GM12878 (cell line): ENCODE results near the gene ETNK2. TPM values are rescaled to one million over a fixed set of nuclear protein-coding genes. Genes with fewer than 3 reads are reported as not detected.

Source experiments
- ATAC-seq: fragments of 200-7000 bp; cut with Tn5 transposase; 3 replicates; pipeline ENCODE4 v1.9.1; 2020; ENCODE audit warnings: mild to moderate bottlenecking, moderate library complexity
- BruUV-seq: library from RNA; stranded (reverse); fragments of 400-500 nt; replicated peaks from 2 replicates; lab custom pipeline; 2021; lab: Mats Ljungman, UMichigan
- CTCF ChIA-PET: fragments of 300-600 bp; sonication (Branson Sonifier 250); formaldehyde crosslinking; extraction: SDS; loops from one replicate; lab custom pipeline; 2021; ENCODE audit warnings: inconsistent platforms; lab: Yijun Ruan, JAX
- POLR2A ChIA-PET: fragments of 350-600 bp; formaldehyde crosslinking; extraction: SDS; loops from one replicate; lab custom pipeline; 2021; ENCODE audit warnings: inconsistent platforms; lab: Charles Lee
- RAD21 ChIA-PET: fragments of 300-600 bp; sonication (Branson Sonifier 250); formaldehyde crosslinking; loops from one replicate; lab custom pipeline; 2023; ENCODE audit warnings: antibody characterized with exemption; ENCODE audit not compliant: unreplicated experiment; lab: Charles Lee
- SMC1A ChIA-PET: fragments of 300-600 bp; sonication (Branson Sonifier 250); formaldehyde crosslinking; loops from one replicate; lab custom pipeline; 2023; ENCODE audit not compliant: unreplicated experiment, uncharacterized antibody; lab: Charles Lee
- DNase-seq: peaks from one replicate; pipeline ENCODE4 v3.0.0-alpha.2; 2011; ENCODE audit warnings: low read depth, low spot score
- FAIRE-seq: peaks from 3 replicates; lab custom pipeline; 2011; peaks lifted over from hg19 to GRCh38; lab: Jason Lieb, UNC
- H2AFZ ChIP-seq: 2 replicates; pipeline ENCODE4 v1.6.0; 2011; ENCODE audit warnings: low read depth, low read length, control low read depth; ENCODE audit not compliant: control insufficient read depth
- H3K27ac ChIP-seq: 2 replicates; pipeline ENCODE4 v1.5.1; 2011; ENCODE audit warnings: control low read depth; ENCODE audit not compliant: control insufficient read depth, insufficient read depth
- H3K27me3 ChIP-seq, 2 experiments: replicated peaks in 1 of 2; 2 replicates each; pipeline versions ENCODE4 v1.6.0 to v1.6.1; 2011; ENCODE audit warnings: low read length in 1 of 2; ENCODE audit not compliant: control insufficient read depth in 2 of 2, insufficient read depth in 2 of 2
- H3K36me3 ChIP-seq, 2 experiments: 2 replicates each; pipeline ENCODE4 v1.5.1; 2011; ENCODE audit warnings: low read length in 1 of 2; ENCODE audit not compliant: control insufficient read depth in 2 of 2, insufficient read depth in 2 of 2
- H3K4me1 ChIP-seq: 2 replicates; pipeline ENCODE4 v1.6.1; 2011; ENCODE audit warnings: mild to moderate bottlenecking, low read length, moderate library complexity, mixed read lengths; ENCODE audit not compliant: control insufficient read depth, insufficient read depth
- H3K4me2 ChIP-seq: 2 replicates; pipeline ENCODE4 v1.6.0; 2011; ENCODE audit warnings: control low read depth; ENCODE audit not compliant: control insufficient read depth, insufficient read depth
- H3K4me3 ChIP-seq: fragments of 200-600 bp; sonication (generic); 2 replicates; pipeline ENCODE4 v1.5.1; 2016
- H3K79me2 ChIP-seq: 2 replicates; pipeline ENCODE4 v1.6.0; 2011; ENCODE audit warnings: low read length; ENCODE audit not compliant: control insufficient read depth, insufficient read depth
- H3K9ac ChIP-seq: 2 replicates; pipeline ENCODE4 v1.8.0; 2011; ENCODE audit warnings: low read length, control low read depth, mixed read lengths; ENCODE audit not compliant: control insufficient read depth, insufficient read depth
- H3K9me3 ChIP-seq: replicated peaks from 3 replicates; pipeline ENCODE4 v1.5.1; 2011; ENCODE audit warnings: mild to moderate bottlenecking, low read length; ENCODE audit not compliant: control insufficient read depth, insufficient read depth
- H4K20me1 ChIP-seq: 2 replicates; pipeline ENCODE4 v1.6.0; 2011; ENCODE audit not compliant: control insufficient read depth, insufficient read depth
- ATF3 ChIP-seq: IDR thresholded peaks from 2 replicates; pipeline ENCODE4 v1.6.1; 2011; ENCODE audit warnings: low read depth, mild to moderate bottlenecking, low read length, moderate library complexity, borderline replicate concordance; ENCODE audit errors: extremely low read depth
- CHD1 ChIP-seq: IDR thresholded peaks from 2 replicates; pipeline ENCODE4 v1.6.1; 2012; ENCODE audit warnings: low read depth, low read length, improper control_type of control experiment
- FOXK2 ChIP-seq: fragments of 450-650 bp; IDR thresholded peaks from 2 replicates; pipeline ENCODE4 v1.6.1; 2017; ENCODE audit warnings: mild to moderate bottlenecking, moderate library complexity
- GABPA ChIP-seq: IDR thresholded peaks from 2 replicates; pipeline ENCODE4 v1.6.1; 2014; ENCODE audit warnings: antibody characterized with exemption, low read depth, mild to moderate bottlenecking, inconsistent platforms
- HDGF ChIP-seq: fragments of 450-650 bp; IDR thresholded peaks from 2 replicates; pipeline ENCODE4 v1.6.1; 2016; ENCODE audit warnings: antibody characterized with exemption
- HSF1 ChIP-seq: fragments of 150-350 bp; IDR thresholded peaks from 2 replicates; pipeline ENCODE4 v1.6.1; 2014; ENCODE audit warnings: mild to moderate bottlenecking, low read depth, low read length
- IKZF1 ChIP-seq: fragments of 450-650 bp; conservative IDR thresholded peaks from 2 replicates; pipeline ENCODE4 v1.6.1; 2017; ENCODE audit warnings: antibody characterized with exemption, mild to moderate bottlenecking
- NFXL1 ChIP-seq: fragments of 450-650 bp; IDR thresholded peaks from 2 replicates; pipeline ENCODE4 v1.6.1; 2017; ENCODE audit warnings: antibody characterized with exemption, mild to moderate bottlenecking, borderline replicate concordance
- POLR2AphosphoS5 ChIP-seq: IDR thresholded peaks from 2 replicates; pipeline ENCODE4 v1.6.1; 2011; ENCODE audit warnings: mild to moderate bottlenecking, low read length, inconsistent platforms
- RBBP5 ChIP-seq: fragments of 200-600 bp; sonication (generic); conservative IDR thresholded peaks from 2 replicates; pipeline ENCODE4 v1.6.1; 2016
- RELA ChIP-seq: fragments of 450-650 bp; IDR thresholded peaks from 2 replicates; pipeline ENCODE4 v1.8.0; 2014; ENCODE audit warnings: borderline replicate concordance; ENCODE audit not compliant: partially characterized antibody
- RUNX3 ChIP-seq: IDR thresholded peaks from 2 replicates; pipeline ENCODE4 v1.6.1; 2012; ENCODE audit warnings: low read length, inconsistent platforms
- SMC3 ChIP-seq: IDR thresholded peaks from 2 replicates; pipeline ENCODE4 v1.6.1; 2011; ENCODE audit warnings: low read length, improper control_type of control experiment, borderline replicate concordance
- YY1 ChIP-seq: IDR thresholded peaks from 2 replicates; pipeline ENCODE4 v1.6.1; 2011; ENCODE audit warnings: low read depth, mild to moderate bottlenecking, low read length
- ZSCAN29 ChIP-seq: fragments of 450-650 bp; IDR thresholded peaks from 2 replicates; pipeline ENCODE4 v1.6.1; 2017; ENCODE audit warnings: mild to moderate bottlenecking, moderate library complexity
- WGBS: methylation state at CpG from one replicate; pipeline ENCODE4 v1.1.6; 2016; ENCODE audit warnings: low lambda C conversion rate; ENCODE audit not compliant: insufficient replicate concordance, insufficient coverage; ENCODE audit errors: missing lambda C conversion rate; 5-methylcytosine and 5-hydroxymethylcytosine counted together
- in situ Hi-C: fragments of 300-500 bp; cut with MboI; formaldehyde crosslinking; loops from 9 replicates; pipeline ENCODE4 v1.14.3; 2018; ENCODE audit warnings: mixed read lengths
- intact Hi-C: fragments of 100-400 bp; cut with micrococcal nuclease; formaldehyde crosslinking; loops from one replicate; pipeline ENCODE4 v1.14.2; 2022; ENCODE audit not compliant: unreplicated experiment
- polyA plus RNA-seq, 11 experiments: library from polyadenylated mRNA; depleted of rRNA in 4 of 11; unstranded in 6 of 11; stranded (reverse) in 5 of 11; fragments of >200 nt; fragmentation: Nextera tagmentation in 4 of 11; fragmentation: Illumina TruSeq in 1 of 11; extraction: Ambion mirVana in 4 of 11; extraction: Trizol in 1 of 11; gene quantifications; 1 replicate in 1 of 11; 2 replicates in 10 of 11; pipeline versions ENCODE4 v1.2.1 to v1.2.3, GENCODE V29; 2011 to 2016; ENCODE audit warnings: inconsistent platforms in 2 of 11, missing spikeins in 2 of 11, low read depth in 1 of 11
- total RNA-seq, 4 experiments: library from RNA; depleted of rRNA in 3 of 4; stranded (reverse); fragments of >200 nt in 3 of 4; fragmentation: Illumina TruSeq in 1 of 4; extraction: Trizol in 1 of 4; gene quantifications; 2 replicates each; pipeline versions ENCODE4 v1.2.1 to v1.2.3, GENCODE V29; 2013 to 2021
- TF ChIP-seq, protein P1 (sequence below): IDR thresholded peaks from 2 replicates; pipeline ENCODE4 v1.6.1; 2012; ENCODE audit warnings: low read depth, low read length, improper control_type of control experiment

Gene ETNK2
- total and polyA plus RNA-seq, 10 of the 15 experiments (the other 5 are each of a cell fraction or from before 2014, with no cell fraction given), result 0.14 TPM; not detected in 9

DNA sequence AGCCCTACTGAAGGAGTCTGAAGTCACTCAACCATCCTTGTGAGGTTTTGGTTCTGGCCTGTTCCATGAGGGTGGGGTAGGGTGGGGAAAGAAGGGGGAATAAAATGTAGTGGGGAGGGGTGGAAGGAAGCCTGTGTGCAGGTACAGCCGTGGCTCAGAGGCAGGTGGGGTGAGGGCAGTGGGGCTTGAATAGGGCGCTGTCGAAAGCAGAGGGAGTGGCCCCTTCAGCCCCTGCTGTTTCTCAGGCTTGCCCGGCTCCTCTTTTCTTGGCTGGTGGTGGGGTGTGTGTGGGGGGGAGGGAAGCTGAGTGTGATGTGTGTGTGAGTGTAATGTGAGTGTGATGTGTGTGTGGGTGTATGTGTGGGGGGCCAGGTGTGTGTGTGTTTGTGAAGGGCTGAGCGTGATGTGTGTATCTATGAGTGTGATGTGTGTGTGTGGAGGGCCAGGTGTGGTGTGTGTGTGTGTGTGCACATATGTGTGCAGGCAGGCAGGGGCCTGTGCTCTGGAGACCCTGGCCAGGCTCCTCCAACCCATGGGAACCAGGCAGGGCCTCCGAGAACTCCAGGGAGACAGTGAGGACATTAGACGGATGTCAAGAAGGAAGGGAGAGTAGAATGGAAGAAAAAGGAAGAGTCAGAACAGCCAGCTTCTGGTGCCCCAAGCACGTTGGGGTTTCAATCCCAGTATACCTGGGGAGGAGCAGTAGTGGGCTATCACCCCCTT is 69.9 kb downstream of the ETNK2 start:
- no peak for ATAC-seq
- DNase-seq, result no peak
- Histone ChIP-seq H3K9me3 (no peaks in the 10 kb centered on the region), H3K4me1 (no peaks in the 10 kb centered on the region), H3K27ac (no peak overlapping the region), H3K9ac (no peak overlapping the region), H2AFZ (no peak overlapping the region), H3K36me3 (no peaks in the 10 kb centered on the region), H3K4me3 (no peak overlapping the region), H3K27me3 (no peaks in the 10 kb centered on the region; a peak in 1 of 4 replicates), H4K20me1 (no peaks in the 10 kb centered on the region), H3K79me2 (no peaks in the 10 kb centered on the region), H3K4me2 (no peak overlapping the region)
- no TSS peak for BruUV-seq
- WGBS, result 52% methylated on average over 8 of the region's 8 CpGs
- POLR2A ChIA-PET, result no interaction called here
- intact Hi-C loops, result no loop called here
- TF ChIP-seq IKZF1, result no peak
- no peak for TF ChIP-seq HDGF
- TF ChIP-seq FOXK2, result no peak
- TF ChIP-seq, protein P1, sequence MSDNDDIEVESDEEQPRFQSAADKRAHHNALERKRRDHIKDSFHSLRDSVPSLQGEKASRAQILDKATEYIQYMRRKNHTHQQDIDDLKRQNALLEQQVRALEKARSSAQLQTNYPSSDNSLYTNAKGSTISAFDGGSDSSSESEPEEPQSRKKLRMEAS, result no peak
- no peak for TF ChIP-seq CHD1
- RAD21 ChIA-PET, result no interaction called here
- in situ Hi-C loops, result no loop called here
- SMC1A ChIA-PET, result no interaction called here
- CTCF ChIA-PET, result no interaction called here
- no peak for FAIRE-seq

DNA sequence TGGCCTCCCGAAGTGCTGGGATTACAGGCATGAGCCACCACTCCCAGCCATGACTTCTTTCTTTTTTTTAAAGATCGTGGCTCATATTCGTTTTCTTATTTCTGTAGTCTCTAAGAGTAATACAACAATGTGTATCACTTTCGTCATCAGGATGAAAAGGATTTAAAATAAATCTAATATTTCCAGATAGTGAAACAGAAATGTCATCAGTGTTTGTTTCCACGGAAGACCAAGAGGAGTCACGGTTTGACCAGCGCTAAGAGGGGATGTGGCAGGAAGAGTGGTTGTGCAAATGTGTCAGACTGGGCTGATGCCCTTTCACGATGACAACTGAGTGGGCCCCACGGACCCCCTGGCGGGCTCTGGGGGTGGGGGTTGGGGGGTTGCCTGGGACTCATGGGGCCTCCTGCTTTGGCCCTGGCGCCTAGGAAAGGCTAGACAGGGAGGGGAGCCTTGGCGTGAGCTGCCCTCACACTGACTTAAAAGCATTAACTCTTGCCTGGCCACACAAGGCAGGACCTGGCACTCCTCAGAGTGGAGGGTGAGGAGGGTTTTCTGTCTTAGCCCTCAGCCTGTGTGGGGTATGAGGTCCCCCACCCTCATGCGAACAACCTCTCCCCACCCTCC is 70.6 kb downstream of the ETNK2 start:
- WGBS, result 30% methylated on average over 13 of the region's 13 CpGs
- Histone ChIP-seq H3K36me3 (no peaks in the 10 kb centered on the region), H3K4me1 (no peaks in the 10 kb centered on the region), H3K4me2 (no peak overlapping the region), H3K9me3 (no peaks in the 10 kb centered on the region), H2AFZ (no peak overlapping the region), H3K27ac (no peak overlapping the region), H3K4me3 (no peak overlapping the region), H3K27me3 (peaks cover 0 to 2% of the 10 kb centered on the region in 2 experiments; a peak in 3 of 4 replicates), H4K20me1 (no peaks in the 10 kb centered on the region), H3K9ac (no peak overlapping the region), H3K79me2 (no peaks in the 10 kb centered on the region)
- in situ Hi-C loops (no loop called here), intact Hi-C loops (no loop called here)
- POLR2A ChIA-PET, result no interaction called here
- no peak for DNase-seq
- no TSS peak for BruUV-seq
- SMC1A ChIA-PET, result no interaction called here
- no peak for ATAC-seq
- CTCF ChIA-PET, result interaction anchor here (1.3 kb wide), 1 partner anchor 9 kb away, joined by 3 read pairs; no protein-coding TSS in a partner anchor
- RAD21 ChIA-PET, result no interaction called here
- FAIRE-seq, result no peak
- TF ChIP-seq SMC3, result no peak
- no peak for TF ChIP-seq CHD1
- TF ChIP-seq NFXL1, result no peak
- TF ChIP-seq POLR2AphosphoS5, result no peak
- no peak for TF ChIP-seq GABPA
- TF ChIP-seq YY1, result no peak
- no peak for TF ChIP-seq RBBP5
- TF ChIP-seq RELA, result no peak
- no peak for TF ChIP-seq ZSCAN29
- TF ChIP-seq ATF3, result no peak
- no peak for TF ChIP-seq HSF1
- TF ChIP-seq RUNX3, result no peak
